GM12878 (cell line): Measurements from ENCODE around the gene SPG7. TPM values are rescaled to one million over a fixed set of nuclear protein-coding genes. Genes with fewer than 3 reads are reported as not detected.

ENCODE experiments used
- ATAC-seq: fragments of 200-7000 bp; cut with Tn5 transposase; 3 replicates; pipeline ENCODE4 v1.9.1; 2020; ENCODE audit warnings: mild to moderate bottlenecking, moderate library complexity
- BruUV-seq: library from RNA; stranded (reverse); fragments of 400-500 nt; replicated peaks from 2 replicates; lab custom pipeline; 2021; lab: Mats Ljungman, UMichigan
- CTCF ChIA-PET: fragments of 300-600 bp; sonication (Branson Sonifier 250); formaldehyde crosslinking; extraction: SDS; loops from one replicate; lab custom pipeline; 2021; ENCODE audit warnings: inconsistent platforms; lab: Yijun Ruan, JAX
- POLR2A ChIA-PET: fragments of 350-600 bp; formaldehyde crosslinking; extraction: SDS; loops from one replicate; lab custom pipeline; 2021; ENCODE audit warnings: inconsistent platforms; lab: Charles Lee
- RAD21 ChIA-PET: fragments of 300-600 bp; sonication (Branson Sonifier 250); formaldehyde crosslinking; loops from one replicate; lab custom pipeline; 2023; ENCODE audit warnings: antibody characterized with exemption; ENCODE audit not compliant: unreplicated experiment; lab: Charles Lee
- SMC1A ChIA-PET: fragments of 300-600 bp; sonication (Branson Sonifier 250); formaldehyde crosslinking; loops from one replicate; lab custom pipeline; 2023; ENCODE audit not compliant: unreplicated experiment, uncharacterized antibody; lab: Charles Lee
- DNase-seq: peaks from one replicate; pipeline ENCODE4 v3.0.0-alpha.2; 2011; ENCODE audit warnings: low read depth, low spot score
- FAIRE-seq: peaks from 3 replicates; lab custom pipeline; 2011; peaks lifted over from hg19 to GRCh38; lab: Jason Lieb, UNC
- H2AFZ ChIP-seq: 2 replicates; pipeline ENCODE4 v1.6.0; 2011; ENCODE audit warnings: low read depth, low read length, control low read depth; ENCODE audit not compliant: control insufficient read depth
- H3K27ac ChIP-seq: 2 replicates; pipeline ENCODE4 v1.5.1; 2011; ENCODE audit warnings: control low read depth; ENCODE audit not compliant: control insufficient read depth, insufficient read depth
- H3K27me3 ChIP-seq, 2 experiments: replicated peaks in 1 of 2; 2 replicates each; pipeline versions ENCODE4 v1.6.0 to v1.6.1; 2011; ENCODE audit warnings: low read length in 1 of 2; ENCODE audit not compliant: control insufficient read depth in 2 of 2, insufficient read depth in 2 of 2
- H3K36me3 ChIP-seq, 2 experiments: 2 replicates each; pipeline ENCODE4 v1.5.1; 2011; ENCODE audit warnings: low read length in 1 of 2; ENCODE audit not compliant: control insufficient read depth in 2 of 2, insufficient read depth in 2 of 2
- H3K4me1 ChIP-seq: 2 replicates; pipeline ENCODE4 v1.6.1; 2011; ENCODE audit warnings: mild to moderate bottlenecking, low read length, moderate library complexity, mixed read lengths; ENCODE audit not compliant: control insufficient read depth, insufficient read depth
- H3K4me2 ChIP-seq: 2 replicates; pipeline ENCODE4 v1.6.0; 2011; ENCODE audit warnings: control low read depth; ENCODE audit not compliant: control insufficient read depth, insufficient read depth
- H3K4me3 ChIP-seq: fragments of 200-600 bp; sonication (generic); 2 replicates; pipeline ENCODE4 v1.5.1; 2016
- H3K79me2 ChIP-seq: 2 replicates; pipeline ENCODE4 v1.6.0; 2011; ENCODE audit warnings: low read length; ENCODE audit not compliant: control insufficient read depth, insufficient read depth
- H3K9ac ChIP-seq: 2 replicates; pipeline ENCODE4 v1.8.0; 2011; ENCODE audit warnings: low read length, control low read depth, mixed read lengths; ENCODE audit not compliant: control insufficient read depth, insufficient read depth
- H3K9me3 ChIP-seq: replicated peaks from 3 replicates; pipeline ENCODE4 v1.5.1; 2011; ENCODE audit warnings: mild to moderate bottlenecking, low read length; ENCODE audit not compliant: control insufficient read depth, insufficient read depth
- H4K20me1 ChIP-seq: 2 replicates; pipeline ENCODE4 v1.6.0; 2011; ENCODE audit not compliant: control insufficient read depth, insufficient read depth
- ETV6 ChIP-seq, 2 experiments: fragments of 450-650 bp in 1 of 2; IDR thresholded peaks in 1 of 2; conservative IDR thresholded peaks in 1 of 2; 2 replicates each; pipeline ENCODE4 v1.6.1; 2014; ENCODE audit warnings: antibody characterized with exemption in 1 of 2, borderline replicate concordance in 1 of 2, low read depth in 1 of 2, mild to moderate bottlenecking in 1 of 2, moderate library complexity in 1 of 2
- EZH2 ChIP-seq: IDR thresholded peaks from 2 replicates; pipeline ENCODE4 v1.6.1; 2012; ENCODE audit warnings: low read depth, mild to moderate bottlenecking, control low read depth, inconsistent platforms, low read length, borderline replicate concordance; ENCODE audit not compliant: control insufficient read depth
- IKZF1 ChIP-seq: fragments of 450-650 bp; conservative IDR thresholded peaks from 2 replicates; pipeline ENCODE4 v1.6.1; 2017; ENCODE audit warnings: antibody characterized with exemption, mild to moderate bottlenecking
- IKZF2 ChIP-seq, 2 experiments: fragments of 450-650 bp; IDR thresholded peaks; 2 replicates each; pipeline ENCODE4 v1.6.1; 2017; ENCODE audit warnings: mild to moderate bottlenecking in 2 of 2, moderate library complexity in 2 of 2
- NFYB ChIP-seq: IDR thresholded peaks from 2 replicates; pipeline ENCODE4 v1.6.1; 2011; ENCODE audit warnings: low read depth, mild to moderate bottlenecking, low read length, improper control_type of control experiment, moderate library complexity; ENCODE audit not compliant: insufficient read depth
- RAD51 ChIP-seq: fragments of 450-650 bp; IDR thresholded peaks from 2 replicates; pipeline ENCODE4 v1.6.1; 2016; ENCODE audit warnings: moderate library complexity, mild to moderate bottlenecking, inconsistent platforms
- RCOR1 ChIP-seq: conservative IDR thresholded peaks from 2 replicates; pipeline ENCODE4 v1.6.1; 2012; ENCODE audit warnings: low read depth, low read length, improper control_type of control experiment
- RELA ChIP-seq: fragments of 450-650 bp; IDR thresholded peaks from 2 replicates; pipeline ENCODE4 v1.8.0; 2014; ENCODE audit warnings: borderline replicate concordance; ENCODE audit not compliant: partially characterized antibody
- TBL1XR1 ChIP-seq: IDR thresholded peaks from 2 replicates; pipeline ENCODE4 v1.6.1; 2012; ENCODE audit warnings: low read depth, low read length, improper control_type of control experiment
- WRNIP1 ChIP-seq: IDR thresholded peaks from 2 replicates; pipeline ENCODE4 v1.6.1; 2011; ENCODE audit warnings: low read depth, low read length, improper control_type of control experiment, borderline replicate concordance
- ZSCAN29 ChIP-seq: fragments of 450-650 bp; IDR thresholded peaks from 2 replicates; pipeline ENCODE4 v1.6.1; 2017; ENCODE audit warnings: mild to moderate bottlenecking, moderate library complexity
- WGBS: methylation state at CpG from one replicate; pipeline ENCODE4 v1.1.6; 2016; ENCODE audit warnings: low lambda C conversion rate; ENCODE audit not compliant: insufficient replicate concordance, insufficient coverage; ENCODE audit errors: missing lambda C conversion rate; 5-methylcytosine and 5-hydroxymethylcytosine counted together
- in situ Hi-C: fragments of 300-500 bp; cut with MboI; formaldehyde crosslinking; loops from 9 replicates; pipeline ENCODE4 v1.14.3; 2018; ENCODE audit warnings: mixed read lengths
- intact Hi-C: fragments of 100-400 bp; cut with micrococcal nuclease; formaldehyde crosslinking; loops from one replicate; pipeline ENCODE4 v1.14.2; 2022; ENCODE audit not compliant: unreplicated experiment
- polyA plus RNA-seq, 11 experiments: library from polyadenylated mRNA; depleted of rRNA in 4 of 11; unstranded in 6 of 11; stranded (reverse) in 5 of 11; fragments of >200 nt; fragmentation: Nextera tagmentation in 4 of 11; fragmentation: Illumina TruSeq in 1 of 11; extraction: Ambion mirVana in 4 of 11; extraction: Trizol in 1 of 11; gene quantifications; 1 replicate in 1 of 11; 2 replicates in 10 of 11; pipeline versions ENCODE4 v1.2.1 to v1.2.3, GENCODE V29; 2011 to 2016; ENCODE audit warnings: inconsistent platforms in 2 of 11, missing spikeins in 2 of 11, low read depth in 1 of 11
- total RNA-seq, 4 experiments: library from RNA; depleted of rRNA in 3 of 4; stranded (reverse); fragments of >200 nt in 3 of 4; fragmentation: Illumina TruSeq in 1 of 4; extraction: Trizol in 1 of 4; gene quantifications; 2 replicates each; pipeline versions ENCODE4 v1.2.1 to v1.2.3, GENCODE V29; 2013 to 2021
- TF ChIP-seq, protein P1 (sequence below): IDR thresholded peaks from 2 replicates; pipeline ENCODE4 v1.6.1; 2011; ENCODE audit warnings: mild to moderate bottlenecking, low read depth, low read length, moderate library complexity; ENCODE audit not compliant: insufficient replicate concordance
- TF ChIP-seq, protein P2 (sequence below): fragments of 150-350 bp; IDR thresholded peaks from 2 replicates; pipeline ENCODE4 v1.6.1; 2014; ENCODE audit warnings: mild to moderate bottlenecking, low read depth, low read length
- TF ChIP-seq, protein P3 (sequence below): IDR thresholded peaks from 2 replicates; pipeline ENCODE4 v1.6.1; 2012; ENCODE audit warnings: low read depth, low read length, improper control_type of control experiment
- TF ChIP-seq, protein P4 (sequence below): fragments of 450-650 bp; IDR thresholded peaks from 2 replicates; pipeline ENCODE4 v1.6.1; 2016; ENCODE audit warnings: mild to moderate bottlenecking, moderate library complexity, borderline replicate concordance

SPG7 gene
- total and polyA plus RNA-seq, 10 of the 15 experiments (the other 5 are each of a cell fraction or from before 2014, with no cell fraction given): 5.9 to 75.9 (median 52.5) TPM

DNA sequence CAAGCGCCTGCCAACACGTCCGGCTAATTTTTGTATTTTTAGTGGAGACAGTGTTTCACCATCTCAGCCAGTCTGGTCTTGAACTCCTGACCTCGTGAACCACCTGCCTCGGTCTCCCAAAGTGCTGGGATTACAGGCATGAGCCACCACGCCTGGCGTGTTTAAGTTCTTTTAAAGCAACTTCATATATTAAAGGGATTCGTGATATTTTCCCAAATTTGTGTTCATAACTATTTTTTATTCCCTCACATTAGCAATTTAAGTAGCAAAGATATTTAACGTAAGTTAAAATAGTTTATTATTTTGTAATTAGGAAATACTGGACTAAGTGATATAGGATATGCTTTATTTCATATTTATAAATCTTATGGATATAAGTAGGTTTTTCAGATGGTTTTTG lies 4.2 kb downstream of the SPG7 start:
- Histone ChIP-seq H3K4me3 (no peak overlapping the region), H3K36me3 (peaks cover 2 to 25% of the 10 kb centered on the region in 2 experiments), H3K9me3 (no peaks in the 10 kb centered on the region), H4K20me1 (no peaks in the 10 kb centered on the region), H3K4me2 (no peak overlapping the region), H3K27ac (no peak overlapping the region), H3K79me2 (peaks cover 29% of the 10 kb centered on the region), H3K4me1 (no peaks in the 10 kb centered on the region), H3K27me3 (no peaks in the 10 kb centered on the region), H2AFZ (no peak overlapping the region), H3K9ac (no peak overlapping the region)
- FAIRE-seq (no peak), ATAC-seq (no peak), DNase-seq (no peak)
- ChIA-PET CTCF (interaction anchor here (0.9 kb wide), 1 partner anchor 188 kb away, joined by 3 read pairs; no protein-coding TSS in a partner anchor), RAD21 (no interaction called here), POLR2A (no interaction called here), SMC1A (interaction anchor here (2.3 kb wide), 1 partner anchor 13 kb away, joined by 4 read pairs; no protein-coding TSS in a partner anchor)
- over 99% methylated on average over 9 of the region's 9 CpGs for WGBS
- intact Hi-C loops: no loop called here
- no TSS peak for BruUV-seq
- in situ Hi-C loops: no loop called here
- TF ChIP-seq WRNIP1: no peak
- no peak for TF ChIP-seq ETV6 (conservative IDR thresholded peaks at IDR 0.05 in 1 of 2, IDR thresholded peaks at IDR 0.05 in 1 of 2; ENCODE audit: borderline replicate concordance in 1 of 2, low read depth in 1 of 2)
- no peak for TF ChIP-seq IKZF2 (IDR thresholded peaks at IDR 0.05)
- no peak for TF ChIP-seq RCOR1
- no peak for TF ChIP-seq TBL1XR1
- TF ChIP-seq, protein P1, sequence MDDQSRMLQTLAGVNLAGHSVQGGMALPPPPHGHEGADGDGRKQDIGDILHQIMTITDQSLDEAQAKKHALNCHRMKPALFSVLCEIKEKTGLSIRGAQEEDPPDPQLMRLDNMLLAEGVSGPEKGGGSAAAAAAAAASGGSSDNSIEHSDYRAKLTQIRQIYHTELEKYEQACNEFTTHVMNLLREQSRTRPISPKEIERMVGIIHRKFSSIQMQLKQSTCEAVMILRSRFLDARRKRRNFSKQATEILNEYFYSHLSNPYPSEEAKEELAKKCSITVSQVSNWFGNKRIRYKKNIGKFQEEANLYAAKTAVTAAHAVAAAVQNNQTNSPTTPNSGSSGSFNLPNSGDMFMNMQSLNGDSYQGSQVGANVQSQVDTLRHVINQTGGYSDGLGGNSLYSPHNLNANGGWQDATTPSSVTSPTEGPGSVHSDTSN: no peak
- no peak for TF ChIP-seq IKZF1
- TF ChIP-seq, protein P2, sequence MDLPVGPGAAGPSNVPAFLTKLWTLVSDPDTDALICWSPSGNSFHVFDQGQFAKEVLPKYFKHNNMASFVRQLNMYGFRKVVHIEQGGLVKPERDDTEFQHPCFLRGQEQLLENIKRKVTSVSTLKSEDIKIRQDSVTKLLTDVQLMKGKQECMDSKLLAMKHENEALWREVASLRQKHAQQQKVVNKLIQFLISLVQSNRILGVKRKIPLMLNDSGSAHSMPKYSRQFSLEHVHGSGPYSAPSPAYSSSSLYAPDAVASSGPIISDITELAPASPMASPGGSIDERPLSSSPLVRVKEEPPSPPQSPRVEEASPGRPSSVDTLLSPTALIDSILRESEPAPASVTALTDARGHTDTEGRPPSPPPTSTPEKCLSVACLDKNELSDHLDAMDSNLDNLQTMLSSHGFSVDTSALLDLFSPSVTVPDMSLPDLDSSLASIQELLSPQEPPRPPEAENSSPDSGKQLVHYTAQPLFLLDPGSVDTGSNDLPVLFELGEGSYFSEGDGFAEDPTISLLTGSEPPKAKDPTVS: no peak
- TF ChIP-seq NFYB: no peak
- TF ChIP-seq, protein P3, sequence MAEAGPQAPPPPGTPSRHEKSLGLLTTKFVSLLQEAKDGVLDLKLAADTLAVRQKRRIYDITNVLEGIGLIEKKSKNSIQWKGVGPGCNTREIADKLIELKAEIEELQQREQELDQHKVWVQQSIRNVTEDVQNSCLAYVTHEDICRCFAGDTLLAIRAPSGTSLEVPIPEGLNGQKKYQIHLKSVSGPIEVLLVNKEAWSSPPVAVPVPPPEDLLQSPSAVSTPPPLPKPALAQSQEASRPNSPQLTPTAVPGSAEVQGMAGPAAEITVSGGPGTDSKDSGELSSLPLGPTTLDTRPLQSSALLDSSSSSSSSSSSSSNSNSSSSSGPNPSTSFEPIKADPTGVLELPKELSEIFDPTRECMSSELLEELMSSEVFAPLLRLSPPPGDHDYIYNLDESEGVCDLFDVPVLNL: no peak
- TF ChIP-seq RAD51: no peak
- no peak for TF ChIP-seq RELA
- no peak for TF ChIP-seq ZSCAN29
- no peak for TF ChIP-seq EZH2
- TF ChIP-seq, protein P4, sequence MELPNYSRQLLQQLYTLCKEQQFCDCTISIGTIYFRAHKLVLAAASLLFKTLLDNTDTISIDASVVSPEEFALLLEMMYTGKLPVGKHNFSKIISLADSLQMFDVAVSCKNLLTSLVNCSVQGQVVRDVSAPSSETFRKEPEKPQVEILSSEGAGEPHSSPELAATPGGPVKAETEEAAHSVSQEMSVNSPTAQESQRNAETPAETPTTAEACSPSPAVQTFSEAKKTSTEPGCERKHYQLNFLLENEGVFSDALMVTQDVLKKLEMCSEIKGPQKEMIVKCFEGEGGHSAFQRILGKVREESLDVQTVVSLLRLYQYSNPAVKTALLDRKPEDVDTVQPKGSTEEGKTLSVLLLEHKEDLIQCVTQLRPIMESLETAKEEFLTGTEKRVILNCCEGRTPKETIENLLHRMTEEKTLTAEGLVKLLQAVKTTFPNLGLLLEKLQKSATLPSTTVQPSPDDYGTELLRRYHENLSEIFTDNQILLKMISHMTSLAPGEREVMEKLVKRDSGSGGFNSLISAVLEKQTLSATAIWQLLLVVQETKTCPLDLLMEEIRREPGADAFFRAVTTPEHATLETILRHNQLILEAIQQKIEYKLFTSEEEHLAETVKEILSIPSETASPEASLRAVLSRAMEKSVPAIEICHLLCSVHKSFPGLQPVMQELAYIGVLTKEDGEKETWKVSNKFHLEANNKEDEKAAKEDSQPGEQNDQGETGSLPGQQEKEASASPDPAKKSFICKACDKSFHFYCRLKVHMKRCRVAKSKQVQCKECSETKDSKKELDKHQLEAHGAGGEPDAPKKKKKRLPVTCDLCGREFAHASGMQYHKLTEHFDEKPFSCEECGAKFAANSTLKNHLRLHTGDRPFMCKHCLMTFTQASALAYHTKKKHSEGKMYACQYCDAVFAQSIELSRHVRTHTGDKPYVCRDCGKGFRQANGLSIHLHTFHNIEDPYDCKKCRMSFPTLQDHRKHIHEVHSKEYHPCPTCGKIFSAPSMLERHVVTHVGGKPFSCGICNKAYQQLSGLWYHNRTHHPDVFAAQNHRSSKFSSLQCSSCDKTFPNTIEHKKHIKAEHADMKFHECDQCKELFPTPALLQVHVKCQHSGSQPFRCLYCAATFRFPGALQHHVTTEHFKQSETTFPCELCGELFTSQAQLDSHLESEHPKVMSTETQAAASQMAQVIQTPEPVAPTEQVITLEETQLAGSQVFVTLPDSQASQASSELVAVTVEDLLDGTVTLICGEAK: no peak
